GM19467 (cell line): ENCODE measurements around the gene TAF13.
A peak's percentile ranks its signal among the peaks of the same experiment; 100 is the strongest.

Source experiments
- ATAC-seq: cut with Tn5 transposase; IDR thresholded peaks from one replicate; pipeline ENCODE4 v1.9.1; 2021; ENCODE audit warnings: mild to moderate bottlenecking, moderate library complexity; ENCODE audit not compliant: unreplicated experiment

Gene TAF13

GRCh38 chr1:109075531-109076490 is at the start of gene TAF13:
TSS of gene TAF13 (minus strand) at chr1:109076003. CDS start at chr1:109075947, 56 bp downstream.
- ATAC-seq: peak; percentile 100

- ATAC-seq: no peak
Observed at GRCh38 chr1:109120356-109120755, 44.6 kb upstream of the TAF13 start.

DNA sequence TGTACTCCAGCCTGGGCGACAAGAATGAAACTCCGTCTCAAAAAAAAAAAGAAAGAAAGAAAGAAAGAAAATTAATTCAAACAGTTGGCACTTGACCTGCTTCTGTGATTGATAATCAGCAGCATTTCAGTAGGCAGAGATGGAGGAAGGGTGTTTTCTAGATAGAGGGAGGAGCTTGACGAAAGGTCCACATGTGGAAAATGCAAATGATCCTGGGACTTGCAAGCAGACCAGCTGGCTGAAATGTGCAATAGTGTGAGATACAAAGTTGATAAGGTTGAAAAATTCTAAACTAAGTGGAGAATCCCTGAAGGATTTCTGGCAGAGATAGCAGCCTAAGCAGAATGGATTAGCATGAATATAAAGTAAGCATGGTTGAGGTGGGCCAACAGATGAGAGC is 42.3 kb upstream of the TAF13 start:
- ATAC-seq: no peak

DNA sequence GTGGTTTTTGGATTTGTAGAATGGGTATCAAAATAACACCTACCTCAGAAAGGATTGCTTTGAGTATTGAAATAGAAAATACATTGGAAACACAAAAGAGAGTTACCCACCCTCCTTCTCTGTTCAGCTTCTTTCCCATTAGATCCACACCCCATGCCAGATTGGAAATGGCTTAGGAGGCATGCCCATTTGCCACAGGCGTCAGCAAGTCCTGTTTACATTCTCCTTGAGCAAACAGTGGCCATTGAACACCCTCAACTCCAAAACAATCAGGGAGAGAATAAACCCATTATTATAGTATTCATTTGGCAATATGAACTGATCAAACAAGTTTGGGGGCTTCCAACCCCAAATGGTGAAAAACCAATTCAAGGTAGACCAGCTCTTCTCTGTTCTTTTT is 40.5 kb upstream of the TAF13 start:
- no peak for ATAC-seq

DNA sequence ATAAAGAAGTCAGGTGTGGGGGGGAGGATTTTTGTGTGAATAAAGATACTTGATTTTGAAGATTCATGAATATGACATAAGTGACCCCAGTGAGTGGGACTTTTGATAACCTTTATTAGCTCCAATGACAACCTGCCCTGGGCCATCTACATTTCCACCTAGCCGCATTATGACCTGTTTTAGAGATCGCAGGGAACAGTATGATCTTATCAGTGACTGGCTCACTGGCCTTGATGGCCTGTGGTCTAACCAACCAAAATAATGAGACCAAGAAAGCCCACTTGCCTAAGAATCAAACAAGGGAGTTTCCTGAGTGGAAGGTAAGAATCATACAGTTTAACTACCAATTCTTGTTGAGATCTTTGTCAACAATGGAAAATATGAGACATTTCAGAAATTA is 39.9 kb upstream of the TAF13 start:
- ATAC-seq: no peak

DNA sequence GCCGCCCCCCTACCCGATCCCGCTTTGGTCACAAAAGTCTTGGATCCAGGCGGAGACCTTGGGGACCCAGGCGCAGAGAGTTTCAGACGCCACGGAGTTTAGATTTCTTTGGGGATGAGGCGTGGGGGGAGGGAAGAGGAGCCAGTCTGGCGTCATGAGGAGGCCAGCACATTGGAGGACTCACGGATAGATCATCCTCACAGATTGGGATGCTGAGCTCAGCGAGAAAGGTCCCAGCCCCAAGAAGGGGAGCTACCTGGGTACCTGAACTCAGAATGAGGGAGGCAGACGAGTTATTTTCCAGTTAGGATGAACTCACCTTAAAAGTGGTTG is 38.5 kb upstream of the TAF13 start:
- no peak for ATAC-seq

GRCh38 chr1:109113590-109114341 is 38.0 kb upstream of the TAF13 start, which contains the start of gene ELAPOR1:
TSS of gene ELAPOR1 (plus strand) at chr1:109114115. CDS start at chr1:109114184, 69 bp downstream.
- peak; percentile 49 for ATAC-seq

DNA sequence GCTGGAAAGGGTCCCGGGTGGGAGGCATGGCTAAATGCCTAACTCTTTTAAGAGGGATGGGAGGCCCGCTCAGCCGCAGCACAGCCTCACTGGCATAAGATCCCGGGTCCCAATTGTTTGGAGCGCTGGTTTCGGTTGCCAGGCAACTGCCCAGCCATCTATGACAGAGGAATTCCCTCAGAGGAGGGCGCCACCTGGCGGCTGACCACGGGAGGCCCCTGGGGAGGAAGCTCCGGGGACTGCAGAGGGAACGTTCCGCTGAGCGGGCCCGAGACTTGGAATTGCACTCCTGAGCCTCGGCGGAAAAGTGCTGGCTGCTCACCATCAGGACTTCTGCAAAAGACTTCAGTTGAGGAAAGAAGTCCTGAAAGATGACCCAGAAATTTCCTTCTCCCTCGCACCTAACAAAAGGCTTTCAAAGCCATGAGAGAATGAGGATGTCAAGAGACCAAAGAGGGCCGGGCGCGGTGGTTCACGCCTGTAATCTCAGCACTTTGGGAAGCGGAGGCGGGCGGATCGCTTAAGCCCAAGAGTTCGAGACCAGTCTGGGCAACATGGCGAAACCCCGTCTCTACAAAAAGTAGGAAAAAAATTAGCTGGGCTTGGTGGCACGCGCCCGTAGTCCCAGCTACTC is 37.0 kb upstream of the TAF13 start:
- peak; percentile 62 for ATAC-seq

GRCh38 chr1:109112056-109112651 is 36.4 kb upstream of the TAF13 start:
- no peak for ATAC-seq

GRCh38 chr1:109111386-109112055 is 35.7 kb upstream of the TAF13 start:
- ATAC-seq: no peak

DNA sequence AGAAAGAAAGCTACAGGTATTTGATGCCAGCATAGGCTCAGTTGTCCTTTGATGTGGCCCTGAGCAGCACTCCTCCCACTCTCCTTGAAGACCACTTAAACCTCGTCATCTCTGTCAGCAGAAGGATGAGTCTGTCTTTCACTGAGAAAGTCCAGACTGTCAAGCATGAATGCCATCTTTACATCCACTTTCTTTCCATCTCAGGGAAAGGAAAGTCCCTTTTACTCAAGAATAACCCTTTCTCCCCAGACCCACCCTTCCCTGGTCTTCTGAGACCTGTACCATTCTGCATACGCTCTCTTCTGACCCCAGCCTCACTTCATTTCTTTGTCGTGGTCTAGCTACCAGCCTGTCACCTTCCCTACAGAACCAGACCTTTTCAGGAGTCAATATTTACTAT is 34.1 kb upstream of the TAF13 start:
- ATAC-seq: no peak

DNA sequence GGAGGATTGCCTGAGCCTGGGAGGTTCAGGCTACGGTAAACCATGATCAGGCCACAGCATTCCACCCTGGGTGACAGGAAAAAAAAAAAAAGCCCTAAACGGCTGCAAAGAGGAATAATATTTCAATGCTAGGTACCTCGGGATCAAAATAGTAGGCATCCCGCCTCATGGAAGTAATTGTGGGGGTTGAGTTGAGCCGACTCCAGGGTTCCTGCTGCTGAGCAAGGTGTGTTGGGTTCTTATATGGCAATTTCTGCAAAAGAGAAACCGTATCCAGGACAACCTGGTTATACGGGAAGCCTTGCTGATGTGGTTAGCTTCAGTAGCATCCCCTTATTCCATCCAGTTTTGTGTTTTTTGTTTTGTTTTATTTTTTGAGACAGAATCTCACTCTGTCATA is 32.0 kb upstream of the TAF13 start:
- no peak for ATAC-seq

- no peak for ATAC-seq
Observed at GRCh38 chr1:109105881-109106280, 30.1 kb upstream of the TAF13 start.

DNA sequence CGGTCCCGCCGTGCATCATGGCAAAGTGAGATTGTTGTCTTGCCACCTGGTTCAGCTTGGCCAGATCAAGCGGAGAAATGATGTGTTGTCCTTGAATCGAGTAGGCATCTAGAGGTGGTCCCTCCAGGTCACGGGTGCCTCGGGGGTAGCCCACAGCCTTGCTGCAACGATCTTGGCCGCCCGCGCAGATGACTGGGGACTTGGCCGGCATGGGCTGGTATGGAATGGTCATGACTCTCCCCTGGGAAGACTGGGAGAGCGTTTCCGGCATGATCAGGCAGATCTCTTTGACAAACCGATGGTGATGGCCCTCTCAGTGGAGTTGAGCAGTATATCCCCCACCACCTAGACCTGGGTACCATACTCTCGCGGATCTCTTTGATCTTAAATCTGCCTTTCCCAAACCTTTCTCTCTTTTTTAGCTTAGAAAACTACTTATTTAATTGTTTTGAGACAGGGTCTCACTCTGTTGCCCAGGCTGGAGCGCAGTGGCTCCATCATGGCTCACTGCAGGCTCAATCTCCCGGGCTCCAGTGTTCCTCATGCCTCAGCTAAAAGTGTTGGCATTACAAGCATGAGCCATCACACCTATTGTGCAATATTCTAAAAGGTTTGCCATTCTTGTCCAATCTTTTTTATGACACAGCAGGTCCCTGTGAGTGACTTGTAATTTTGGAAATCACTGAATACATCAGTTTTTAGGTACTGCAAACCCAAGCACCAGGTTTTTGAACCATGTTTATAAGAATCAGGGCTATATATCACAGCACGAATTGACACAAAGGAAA is 28.8 kb upstream of the TAF13 start:
- no peak for ATAC-seq

GRCh38 chr1:109099938-109100773 is 24.4 kb upstream of the TAF13 start:
- ATAC-seq: peak; percentile 88

DNA sequence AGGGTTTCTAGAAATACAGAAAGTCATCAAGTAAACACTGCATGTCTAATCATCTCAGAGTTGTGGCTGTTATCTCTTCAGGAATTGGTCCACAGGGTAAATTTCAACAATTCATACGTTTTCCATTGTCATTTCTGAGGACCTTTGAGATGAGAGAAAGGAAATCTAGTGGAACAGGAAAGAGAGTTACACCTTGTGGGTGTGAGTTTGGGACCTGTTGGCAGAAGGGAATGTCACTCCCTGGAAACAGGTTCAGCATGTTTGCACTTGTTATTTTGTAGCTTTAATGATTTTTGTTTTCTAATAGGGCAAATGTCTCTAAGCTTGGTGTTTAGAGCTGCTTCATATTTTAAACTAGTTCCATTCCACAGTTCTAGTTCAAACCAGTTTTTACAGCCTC is 20.3 kb upstream of the TAF13 start:
- ATAC-seq: no peak

- no peak for ATAC-seq
Observed at GRCh38 chr1:109095631-109096030, 19.8 kb upstream of the TAF13 start.

- ATAC-seq: no peak
Observed at GRCh38 chr1:109094871-109095270, 19.1 kb upstream of the TAF13 start.

GRCh38 chr1:109094377-109094803 is 18.6 kb upstream of the TAF13 start:
- no peak for ATAC-seq
